ENCODE data around the gene YPEL5. TPM values are rescaled to one million over a fixed set of nuclear protein-coding genes. Genes with fewer than 3 reads are reported as not detected.

Gene YPEL5
- total and polyA plus RNA-seq, 2 donors (not counting 1 experiment from before 2014, with no cell fraction given): 94.7 to 159 TPM

- Histone ChIP-seq H3K27ac (ENCODE audit: insufficient read depth, low read length) (no peak overlapping the region), H3K9ac (ENCODE audit: insufficient read depth, low read length) (no peak overlapping the region), H4K20me1 (ENCODE audit: control insufficient read depth, extremely low read depth, insufficient read depth, low read length) (no peaks in the 10 kb centered on the region), H3K9me3 (ENCODE audit: control insufficient read depth, insufficient read depth, low read depth, low read length) (no peaks in the 10 kb centered on the region), H2AFZ (ENCODE audit: low read length) (no peak overlapping the region), H3K4me1 (ENCODE audit: control insufficient read depth, extremely low read depth, insufficient read depth, low read length) (no peaks in the 10 kb centered on the region), H3K4me3 (replicated peaks in 1 of 4; ENCODE audit: control extremely low read depth in 1 of 4, insufficient read depth in 1 of 4, low read depth in 3 of 4, low read length in 4 of 4) (no peak overlapping the region), H3K4me2 (ENCODE audit: extremely low read depth, insufficient read depth, low read length) (no peak overlapping the region), H3K79me2 (ENCODE audit: control insufficient read depth, insufficient read depth, low read length) (no peaks in the 10 kb centered on the region), H3K27me3 (ENCODE audit: control insufficient read depth, insufficient read depth, low read length) (peaks cover 7% of the 10 kb centered on the region), H3K36me3 (ENCODE audit: control insufficient read depth, insufficient read depth, low read length) (no peaks in the 10 kb centered on the region)
- no peak for TF ChIP-seq EZH2 (IDR thresholded peaks at IDR 0.05; ENCODE audit: low read length, missing control alignments)
- no peak for DNase-seq (ENCODE audit: low read depth in 2 of 2)
Measured at GRCh38 chr2:30192314-30192713, 45.5 kb downstream of the YPEL5 start.

GRCh38 chr2:30193104-30193681 lies 46.4 kb downstream of the YPEL5 start:
- DNase-seq (ENCODE audit: low read depth in 2 of 2): peak in 1 of 2 donors; percentile 30

GRCh38 chr2:30194421-30194820 lies 47.6 kb downstream of the YPEL5 start:
- Histone ChIP-seq H3K79me2 (ENCODE audit: control insufficient read depth, insufficient read depth, low read length) (no peaks in the 10 kb centered on the region), H3K4me2 (ENCODE audit: extremely low read depth, insufficient read depth, low read length) (no peak overlapping the region), H3K9ac (ENCODE audit: insufficient read depth, low read length) (no peak overlapping the region), H3K9me3 (ENCODE audit: control insufficient read depth, insufficient read depth, low read depth, low read length) (no peaks in the 10 kb centered on the region), H3K36me3 (ENCODE audit: control insufficient read depth, insufficient read depth, low read length) (no peaks in the 10 kb centered on the region), H3K27me3 (ENCODE audit: control insufficient read depth, insufficient read depth, low read length) (peaks cover 3% of the 10 kb centered on the region), H3K4me3 (replicated peaks in 1 of 4; ENCODE audit: control extremely low read depth in 1 of 4, insufficient read depth in 1 of 4, low read depth in 3 of 4, low read length in 4 of 4) (no peak overlapping the region), H3K27ac (ENCODE audit: insufficient read depth, low read length) (no peak overlapping the region), H4K20me1 (ENCODE audit: control insufficient read depth, extremely low read depth, insufficient read depth, low read length) (no peaks in the 10 kb centered on the region), H2AFZ (ENCODE audit: low read length) (no peak overlapping the region), H3K4me1 (ENCODE audit: control insufficient read depth, extremely low read depth, insufficient read depth, low read length) (no peaks in the 10 kb centered on the region)
- no peak for DNase-seq (ENCODE audit: low read depth in 2 of 2)
- TF ChIP-seq CTCF (conservative IDR thresholded peaks at IDR 0.05 in 1 of 2, IDR thresholded peaks at IDR 0.05 in 1 of 2; ENCODE audit: low read depth in 1 of 2, low read length in 2 of 2) (no peak), EZH2 (IDR thresholded peaks at IDR 0.05; ENCODE audit: low read length, missing control alignments) (no peak)

More at GRCh38 chr2:30193104-30193681, 46.4 kb downstream of the YPEL5 start:
- H3K4me2 ChIP-seq (ENCODE audit: extremely low read depth, insufficient read depth, low read length): no peak overlapping the region
- no peak overlapping the region for H3K4me3 ChIP-seq (replicated peaks in 1 of 4; ENCODE audit: control extremely low read depth in 1 of 4, insufficient read depth in 1 of 4, low read depth in 3 of 4, low read length in 4 of 4)
- TF ChIP-seq CTCF (conservative IDR thresholded peaks at IDR 0.05 in 1 of 2, IDR thresholded peaks at IDR 0.05 in 1 of 2; ENCODE audit: low read depth in 1 of 2, low read length in 2 of 2) (no peak), EZH2 (IDR thresholded peaks at IDR 0.05; ENCODE audit: low read length, missing control alignments) (no peak)
- no peaks in the 10 kb centered on the region for H3K79me2 ChIP-seq (ENCODE audit: control insufficient read depth, insufficient read depth, low read length)
- no peak overlapping the region for H3K9ac ChIP-seq (ENCODE audit: insufficient read depth, low read length)
- no peaks in the 10 kb centered on the region for H3K9me3 ChIP-seq (ENCODE audit: control insufficient read depth, insufficient read depth, low read depth, low read length)
- H3K4me1 ChIP-seq (ENCODE audit: control insufficient read depth, extremely low read depth, insufficient read depth, low read length): no peaks in the 10 kb centered on the region
- H3K36me3 ChIP-seq (ENCODE audit: control insufficient read depth, insufficient read depth, low read length): no peaks in the 10 kb centered on the region
- H4K20me1 ChIP-seq (ENCODE audit: control insufficient read depth, extremely low read depth, insufficient read depth, low read length): no peaks in the 10 kb centered on the region
- no peak overlapping the region for H3K27ac ChIP-seq (ENCODE audit: insufficient read depth, low read length)
- peaks cover 4% of the 10 kb centered on the region for H3K27me3 ChIP-seq (ENCODE audit: control insufficient read depth, insufficient read depth, low read length)
- H2AFZ ChIP-seq (ENCODE audit: low read length): no peak overlapping the region

All from fibroblast of lung (primary cell).